Measurements from ENCODE around the gene MALSU1. TPM values are rescaled to one million over a fixed set of nuclear protein-coding genes. Genes with fewer than 3 reads are reported as not detected.

The MALSU1 gene
- polyA plus RNA-seq = 49.1 and 53.1 TPM in 2 replicates

DNA sequence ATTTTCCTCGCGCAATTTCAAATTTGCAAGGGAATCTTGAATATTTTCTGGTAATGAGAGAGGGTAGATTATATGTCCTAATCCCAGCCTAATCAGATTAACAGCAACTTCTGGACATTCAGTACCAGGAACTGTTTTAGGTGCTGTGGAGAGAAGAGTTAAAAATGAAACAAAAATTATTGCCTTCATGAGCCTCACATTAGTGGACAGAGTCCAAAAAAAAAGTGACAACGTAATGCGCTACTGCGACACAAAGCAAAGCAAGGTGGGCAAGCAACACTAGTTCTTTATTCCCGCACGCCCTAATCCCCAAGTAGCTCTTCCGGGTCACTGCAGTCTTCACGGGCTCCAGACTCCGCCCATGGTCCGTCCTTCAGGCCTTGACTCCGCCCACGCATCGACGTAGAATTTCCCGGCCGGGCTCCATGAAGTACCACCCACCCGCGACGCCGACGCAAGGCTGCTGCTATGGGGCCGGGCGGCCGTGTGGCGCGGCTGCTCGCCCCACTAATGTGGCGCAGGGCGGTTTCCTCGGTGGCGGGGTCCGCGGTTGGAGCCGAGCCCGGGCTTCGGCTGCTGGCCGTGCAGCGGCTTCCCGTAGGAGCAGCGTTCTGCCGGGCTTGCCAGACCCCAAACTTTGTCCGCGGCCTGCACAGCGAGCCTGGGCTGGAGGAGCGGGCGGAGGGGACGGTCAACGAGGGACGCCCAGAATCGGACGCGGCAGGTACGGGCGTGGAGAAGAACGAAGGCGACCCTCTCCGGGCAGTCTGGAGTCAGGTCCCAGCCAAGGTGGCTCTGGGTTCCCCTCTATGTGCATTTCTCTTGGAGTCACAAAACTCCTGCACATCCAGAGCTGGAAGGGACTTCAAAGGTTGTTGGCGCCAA is at the start of gene MALSU1:
Gene MALSU1 (plus strand): TSS at position 455 of the 885 bp plus-strand sequence. CDS start 14 bp downstream, at position 469.

Other genes starting within 250 kb of the MALSU1 start
- gene KLHL7, start 193.6 kb upstream of the MALSU1 start, polyA plus RNA-seq = 170 and 199 TPM in 2 replicates
- 33.0 and 48.1 TPM in 2 replicates for gene NUP42, start 117.3 kb upstream of the MALSU1 start, polyA plus RNA-seq
- 8.7 and 26.5 TPM in 2 replicates for gene GPNMB, start 52.6 kb upstream of the MALSU1 start, polyA plus RNA-seq
- gene IGF2BP3, start 171.2 kb downstream of the MALSU1 start, polyA plus RNA-seq = not detected in 2 replicates
- gene TRA2A, start 232.6 kb downstream of the MALSU1 start, polyA plus RNA-seq = 158 and 197 TPM in 2 replicates